GM18526 (cell line): ENCODE data around the gene MRPL20.

ENCODE experiments used
- POLR2A ChIP-seq: IDR thresholded peaks from 3 replicates; pipeline ENCODE4 v1.6.1; 2011; ENCODE audit not compliant: insufficient read length; ENCODE audit errors: extremely low read depth

The MRPL20 gene

GRCh38 chr1:1437033-1437903, 30.2 kb upstream of the MRPL20 start:
- TF ChIP-seq POLR2A = no peak

GRCh38 chr1:1436630-1437032, 29.5 kb upstream of the MRPL20 start:
- no peak for TF ChIP-seq POLR2A

GRCh38 chr1:1435911-1436629, 29.0 kb upstream of the MRPL20 start:
- TF ChIP-seq POLR2A = no peak

- TF ChIP-seq POLR2A = no peak
Measured at GRCh38 chr1:1435106-1435903, 28.2 kb upstream of the MRPL20 start, which contains the start of gene VWA1. Gene VWA1 (plus strand): TSS chr1:1435690. CDS start chr1:1435749, 59 bp downstream.

- no peak for TF ChIP-seq POLR2A
Measured at GRCh38 chr1:1434824-1435105, 27.7 kb upstream of the MRPL20 start.

- no peak for TF ChIP-seq POLR2A
Measured at GRCh38 chr1:1434131-1434823, 27.2 kb upstream of the MRPL20 start.

GRCh38 chr1:1433804-1434130, 26.7 kb upstream of the MRPL20 start:
- TF ChIP-seq POLR2A = no peak

GRCh38 chr1:1432951-1433803, 26.1 kb upstream of the MRPL20 start:
- no peak for TF ChIP-seq POLR2A

- no peak for TF ChIP-seq POLR2A
Measured at GRCh38 chr1:1432274-1432950, 25.3 kb upstream of the MRPL20 start.

GRCh38 chr1:1431845-1432273, 24.8 kb upstream of the MRPL20 start:
- no peak for TF ChIP-seq POLR2A

GRCh38 chr1:1430992-1431844, 24.1 kb upstream of the MRPL20 start:
- no peak for TF ChIP-seq POLR2A

GRCh38 chr1:1430114-1430982, 23.3 kb upstream of the MRPL20 start:
- no peak for TF ChIP-seq POLR2A
